GM19025 (cell line): ENCODE data around the gene SLCO2A1.
"Not testable (repeated sequence)": the region's sequence is repeated elsewhere in the genome, so short reads cannot be mapped to it uniquely, and the experiment has no call there.

ENCODE experiments used
- ATAC-seq: cut with Tn5 transposase; IDR thresholded peaks from one replicate; pipeline ENCODE4 v1.9.1; 2021; ENCODE audit warnings: mild to moderate bottlenecking, low read depth, moderate library complexity; ENCODE audit not compliant: unreplicated experiment

SLCO2A1 gene

GRCh38 chr3:134029734-134030378 lies at the start of gene SLCO2A1:
SLCO2A1 (minus strand) TSS chr3:134029925; CDS start chr3:134029802, 123 bp downstream.
- no peak for ATAC-seq

GRCh38 chr3:134079111-134079547 lies 49.4 kb upstream of the SLCO2A1 start:
- ATAC-seq, result no peak

GRCh38 chr3:134078169-134078831 lies 48.6 kb upstream of the SLCO2A1 start:
- no peak for ATAC-seq

GRCh38 chr3:134077649-134078161 lies 48.0 kb upstream of the SLCO2A1 start:
- no peak for ATAC-seq

- no peak for ATAC-seq
Measured at GRCh38 chr3:134076851-134077250, 47.1 kb upstream of the SLCO2A1 start.

- ATAC-seq, result no peak
Measured at GRCh38 chr3:134075846-134076245, 46.1 kb upstream of the SLCO2A1 start.

GRCh38 chr3:134075568-134075825 lies 45.8 kb upstream of the SLCO2A1 start:
- no peak for ATAC-seq

- no peak for ATAC-seq
Measured at GRCh38 chr3:134074790-134075567, 45.3 kb upstream of the SLCO2A1 start.

- no peak for ATAC-seq
Measured at GRCh38 chr3:134074001-134074789, 44.5 kb upstream of the SLCO2A1 start.

- ATAC-seq, result no peak
Measured at GRCh38 chr3:134073583-134073945, 43.8 kb upstream of the SLCO2A1 start.

- ATAC-seq, result no peak
Measured at GRCh38 chr3:134072881-134073582, 43.3 kb upstream of the SLCO2A1 start.

- not testable (repeated sequence) for ATAC-seq
Measured at GRCh38 chr3:134070281-134070680, 40.6 kb upstream of the SLCO2A1 start.

GRCh38 chr3:134068429-134068828 lies 38.7 kb upstream of the SLCO2A1 start:
- ATAC-seq, result no peak

- ATAC-seq, result no peak
Measured at GRCh38 chr3:134067531-134068161, 37.9 kb upstream of the SLCO2A1 start.

- ATAC-seq, result no peak
Measured at GRCh38 chr3:134066651-134067530, 37.2 kb upstream of the SLCO2A1 start.

GRCh38 chr3:134066158-134066541 lies 36.4 kb upstream of the SLCO2A1 start:
- no peak for ATAC-seq

- no peak for ATAC-seq
Measured at GRCh38 chr3:134065252-134066157, 35.8 kb upstream of the SLCO2A1 start.

- ATAC-seq, result no peak
Measured at GRCh38 chr3:134064081-134064480, 34.4 kb upstream of the SLCO2A1 start.
